Large intestine (tissue), 3 donors: ENCODE data around the gene OVCH1. TPM values are rescaled to one million over a fixed set of nuclear protein-coding genes. Genes with fewer than 3 reads are reported as not detected.

Source experiments
- DNase-seq, 2 donors: peaks; one replicate each; pipeline versions ENCODE4 v3.0.0 to v3.0.0-alpha.2; 2013
- H3K27ac ChIP-seq: one replicate; pipeline ENCODE4 v1.5.1; 2013; ENCODE audit warnings: low read length
- H3K27me3 ChIP-seq: 2 replicates; pipeline ENCODE4 v1.6.1; 2013; ENCODE audit warnings: low read length; ENCODE audit not compliant: control insufficient read depth, insufficient read depth
- H3K36me3 ChIP-seq: 2 replicates; pipeline ENCODE4 v1.6.1; 2013; ENCODE audit warnings: low read length; ENCODE audit not compliant: control insufficient read depth, insufficient read depth
- H3K4me1 ChIP-seq: one replicate; pipeline ENCODE4 v1.6.1; 2013; ENCODE audit warnings: low read length; ENCODE audit not compliant: control insufficient read depth, insufficient read depth
- H3K4me3 ChIP-seq: one replicate; pipeline ENCODE4 v1.5.1; 2013; ENCODE audit warnings: low read length
- H3K9me3 ChIP-seq: one replicate; pipeline ENCODE4 v1.6.1; 2013; ENCODE audit warnings: mild to moderate bottlenecking, low read depth, low read length, moderate library complexity; ENCODE audit not compliant: control insufficient read depth
- WGBS: methylation state at CpG from one replicate; pipeline ENCODE4 v1.1.5; 2013; ENCODE audit warnings: low lambda C conversion rate; ENCODE audit not compliant: insufficient coverage; 5-methylcytosine and 5-hydroxymethylcytosine counted together
- polyA plus RNA-seq: library from polyadenylated mRNA; unstranded; fragments of 120-200 nt; gene quantifications from one replicate; pipeline ENCODE4 v1.2.1, GENCODE V29; 2013

OVCH1 gene
- polyA plus RNA-seq, 1 donor: 0.28 TPM

- DNase-seq: no peak
- Histone ChIP-seq H3K36me3 (no peaks in the 10 kb centered on the region), H3K4me3 (no peak overlapping the region), H3K27ac (no peak overlapping the region), H3K4me1 (no peaks in the 10 kb centered on the region), H3K27me3 (peaks cover 3% of the 10 kb centered on the region), H3K9me3 (no peaks in the 10 kb centered on the region)
- no CpG with 5 or more reads among the region's 4 CpGs for WGBS
Measured at GRCh38 chr12:29530436-29530835, 33.0 kb upstream of the OVCH1 start.

- 100% methylated on average over 1 of the region's 4 CpGs for WGBS
- H3K4me3 ChIP-seq: no peak overlapping the region
- no peaks in the 10 kb centered on the region for H3K36me3 ChIP-seq
- peaks cover 3% of the 10 kb centered on the region for H3K27me3 ChIP-seq
- H3K27ac ChIP-seq: no peak overlapping the region
- H3K4me1 ChIP-seq: no peaks in the 10 kb centered on the region
- DNase-seq: no peak
- H3K9me3 ChIP-seq: no peaks in the 10 kb centered on the region
Measured at GRCh38 chr12:29528161-29528560, 30.7 kb upstream of the OVCH1 start.

- WGBS: 80% methylated on average over 1 of the region's 2 CpGs
- H3K9me3 ChIP-seq: no peaks in the 10 kb centered on the region
- H3K4me3 ChIP-seq: no peak overlapping the region
- H3K4me1 ChIP-seq: no peaks in the 10 kb centered on the region
- no peak overlapping the region for H3K27ac ChIP-seq
- H3K27me3 ChIP-seq: no peaks in the 10 kb centered on the region
- no peaks in the 10 kb centered on the region for H3K36me3 ChIP-seq
- no peak for DNase-seq
Measured at GRCh38 chr12:29521951-29522350, 24.5 kb upstream of the OVCH1 start.

GRCh38 chr12:29519585-29520182, 22.2 kb upstream of the OVCH1 start:
- Histone ChIP-seq H3K36me3 (no peaks in the 10 kb centered on the region), H3K27ac (no peak overlapping the region)

GRCh38 chr12:29518407-29518806, 20.9 kb upstream of the OVCH1 start:
- no peaks in the 10 kb centered on the region for H3K36me3 ChIP-seq
- no peak overlapping the region for H3K4me3 ChIP-seq
- WGBS: no CpG with 5 or more reads among the region's 2 CpGs
- no peaks in the 10 kb centered on the region for H3K9me3 ChIP-seq
- no peaks in the 10 kb centered on the region for H3K4me1 ChIP-seq
- no peaks in the 10 kb centered on the region for H3K27me3 ChIP-seq
- no peak for DNase-seq
- no peak overlapping the region for H3K27ac ChIP-seq

More at GRCh38 chr12:29519585-29520182, 22.2 kb upstream of the OVCH1 start:
- H3K27me3 ChIP-seq: no peaks in the 10 kb centered on the region
- DNase-seq: peak in 1 of 2 donors; percentile 11
- no peaks in the 10 kb centered on the region for H3K9me3 ChIP-seq
- no peaks in the 10 kb centered on the region for H3K4me1 ChIP-seq
- H3K4me3 ChIP-seq: no peak overlapping the region

GRCh38 chr12:29517264-29517663, 19.8 kb upstream of the OVCH1 start:
- Histone ChIP-seq H3K36me3 (no peaks in the 10 kb centered on the region), H3K4me3 (no peak overlapping the region), H3K4me1 (no peaks in the 10 kb centered on the region), H3K9me3 (no peaks in the 10 kb centered on the region), H3K27me3 (no peaks in the 10 kb centered on the region), H3K27ac (no peak overlapping the region)
- DNase-seq: no peak
- 93% methylated on average over 3 of the region's 7 CpGs for WGBS

- no peaks in the 10 kb centered on the region for H3K4me1 ChIP-seq
- no peaks in the 10 kb centered on the region for H3K36me3 ChIP-seq
- no CpG with 5 or more reads among the region's 2 CpGs for WGBS
- no peaks in the 10 kb centered on the region for H3K9me3 ChIP-seq
- no peak for DNase-seq
- no peak overlapping the region for H3K27ac ChIP-seq
- no peak overlapping the region for H3K4me3 ChIP-seq
- no peaks in the 10 kb centered on the region for H3K27me3 ChIP-seq
Measured at GRCh38 chr12:29516431-29516875, 19.0 kb upstream of the OVCH1 start.

- WGBS: 52% methylated on average over 3 of the region's 6 CpGs
- DNase-seq: peak; percentile 6 to 25
- Histone ChIP-seq H3K27ac (no peak overlapping the region), H3K4me3 (no peak overlapping the region), H3K27me3 (no peaks in the 10 kb centered on the region), H3K9me3 (no peaks in the 10 kb centered on the region), H3K4me1 (no peaks in the 10 kb centered on the region), H3K36me3 (no peaks in the 10 kb centered on the region)
Measured at GRCh38 chr12:29510591-29511185, 13.2 kb upstream of the OVCH1 start.

- DNase-seq: no peak
- Histone ChIP-seq H3K4me1 (no peaks in the 10 kb centered on the region), H3K9me3 (no peaks in the 10 kb centered on the region), H3K27ac (no peak overlapping the region), H3K36me3 (no peaks in the 10 kb centered on the region), H3K4me3 (no peak overlapping the region), H3K27me3 (no peaks in the 10 kb centered on the region)
- no CpG with 5 or more reads among the region's 1 CpG for WGBS
Measured at GRCh38 chr12:29509503-29509902, 12.0 kb upstream of the OVCH1 start.

- Histone ChIP-seq H3K27ac (no peak overlapping the region), H3K4me3 (no peak overlapping the region), H3K9me3 (no peaks in the 10 kb centered on the region), H3K27me3 (no peaks in the 10 kb centered on the region), H3K4me1 (no peaks in the 10 kb centered on the region), H3K36me3 (no peaks in the 10 kb centered on the region)
- no peak for DNase-seq
- 100% methylated on average over 1 of the region's 2 CpGs for WGBS
Measured at GRCh38 chr12:29508949-29509348, 11.5 kb upstream of the OVCH1 start.

- no peaks in the 10 kb centered on the region for H3K9me3 ChIP-seq
- WGBS: 88% methylated on average over 2 of the region's 3 CpGs
- H3K36me3 ChIP-seq: no peaks in the 10 kb centered on the region
- H3K4me3 ChIP-seq: no peak overlapping the region
- no peak for DNase-seq
- H3K4me1 ChIP-seq: no peaks in the 10 kb centered on the region
- no peaks in the 10 kb centered on the region for H3K27me3 ChIP-seq
- H3K27ac ChIP-seq: no peak overlapping the region
Measured at GRCh38 chr12:29505122-29505521, 7.6 kb upstream of the OVCH1 start.
